HG02610 (cell line): ENCODE measurements around the gene PACC1.

Experiments
- ATAC-seq: cut with Tn5 transposase; IDR thresholded peaks from one replicate; pipeline ENCODE4 v1.9.1; 2021; ENCODE audit warnings: mild to moderate bottlenecking, moderate library complexity; ENCODE audit not compliant: unreplicated experiment

Gene PACC1

DNA sequence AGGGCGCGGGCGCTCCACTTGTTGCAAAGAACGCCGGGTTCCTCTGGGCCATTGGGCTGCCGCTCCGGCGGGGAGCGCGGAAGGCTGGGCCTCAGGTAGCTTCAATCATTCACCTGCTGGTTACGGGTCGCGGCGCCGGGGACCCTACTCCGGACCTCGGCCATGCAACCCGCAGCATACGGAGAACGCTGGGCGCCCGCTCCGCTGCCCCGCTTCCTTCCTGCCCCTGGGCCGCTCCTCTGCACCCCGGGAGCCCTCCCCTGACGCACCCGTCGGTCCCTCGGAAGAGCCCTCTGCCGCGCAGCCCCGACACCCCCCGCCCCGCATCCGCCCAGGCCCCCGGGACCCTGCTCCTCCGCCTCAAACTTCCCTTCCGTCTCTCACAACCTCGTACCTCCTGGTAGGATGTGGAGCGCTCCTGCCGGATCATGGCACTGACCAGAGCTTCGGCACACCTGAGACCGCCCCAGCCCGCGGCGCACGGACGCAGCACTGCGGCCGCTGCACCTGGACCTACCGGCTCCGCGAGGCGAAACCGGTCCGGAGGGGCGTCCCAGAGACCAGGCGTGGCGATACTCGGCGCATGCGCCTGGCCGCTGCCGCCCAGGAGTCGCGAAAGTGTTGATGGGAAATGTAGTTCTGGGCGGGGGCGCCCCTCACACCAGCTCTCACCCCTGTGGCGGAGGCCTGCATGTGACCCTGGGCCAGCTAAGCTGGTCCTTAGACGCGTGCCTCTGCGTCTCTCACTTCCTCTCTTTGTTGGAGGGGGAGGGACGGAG is at the start of gene PACC1:
PACC1 (minus strand) TSS at position 559 of the 779 bp plus-strand sequence; CDS start at position 430, 129 bp downstream.
- peak; percentile 97 for ATAC-seq

GRCh38 chr1:212463565-212464285 is 49.0 kb upstream of the PACC1 start:
- ATAC-seq = no peak

GRCh38 chr1:212461916-212462660 is 47.4 kb upstream of the PACC1 start:
- no peak for ATAC-seq

GRCh38 chr1:212460376-212460775 is 45.7 kb upstream of the PACC1 start:
- ATAC-seq = no peak

DNA sequence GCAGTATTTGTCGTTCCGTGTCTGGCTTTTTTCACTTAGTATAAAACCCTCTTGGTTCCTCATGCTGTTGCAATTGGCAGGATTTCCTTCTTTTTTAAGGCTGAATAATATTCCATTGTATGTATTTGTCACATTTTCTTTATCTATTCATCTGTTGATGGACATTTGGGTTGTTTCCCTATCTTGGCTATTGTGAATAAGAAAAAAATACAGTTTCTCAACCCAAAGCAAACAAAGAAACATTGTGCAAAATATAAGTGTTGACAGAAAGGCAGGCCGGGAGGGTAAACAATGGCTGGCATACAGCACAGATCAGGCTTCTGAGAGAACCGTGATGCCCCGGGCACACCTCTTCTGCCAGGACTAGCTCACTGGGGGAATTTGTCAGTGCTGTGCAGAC is 45.0 kb upstream of the PACC1 start:
- ATAC-seq = no peak

GRCh38 chr1:212458817-212459216 is 44.1 kb upstream of the PACC1 start:
- no peak for ATAC-seq

DNA sequence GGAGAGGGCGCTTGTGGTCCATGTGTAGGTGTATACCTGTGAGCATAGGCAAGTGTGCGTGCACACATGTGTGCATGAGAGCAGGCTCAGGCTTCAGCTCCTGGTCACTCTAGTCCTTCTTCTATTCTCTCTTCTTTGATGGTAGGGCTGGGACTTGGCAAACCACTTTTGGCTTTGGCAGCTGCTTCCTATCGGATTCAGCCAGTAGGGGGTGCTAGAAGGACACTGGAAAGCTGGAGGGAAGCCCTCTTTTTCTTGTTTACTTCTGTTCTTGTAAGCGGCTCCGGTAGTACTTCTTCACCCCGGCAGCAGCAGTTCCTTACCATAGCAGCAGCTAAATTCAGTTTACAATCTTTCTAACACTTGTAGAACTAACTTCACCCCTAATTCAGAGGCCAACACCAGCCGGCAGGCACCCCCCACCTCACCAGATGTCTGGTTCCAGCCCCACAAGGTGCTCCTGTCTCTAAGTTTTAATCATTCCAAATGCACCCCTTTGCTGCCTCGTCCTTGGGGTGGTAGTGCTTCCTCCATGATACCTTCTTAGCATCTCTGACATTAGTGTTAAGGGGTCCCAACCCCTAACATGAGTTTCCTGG is 43.2 kb upstream of the PACC1 start:
- ATAC-seq = no peak

- ATAC-seq = peak; percentile 58
Measured at GRCh38 chr1:212455803-212456528, 41.3 kb upstream of the PACC1 start.

GRCh38 chr1:212455401-212455800 is 40.7 kb upstream of the PACC1 start:
- no peak for ATAC-seq

DNA sequence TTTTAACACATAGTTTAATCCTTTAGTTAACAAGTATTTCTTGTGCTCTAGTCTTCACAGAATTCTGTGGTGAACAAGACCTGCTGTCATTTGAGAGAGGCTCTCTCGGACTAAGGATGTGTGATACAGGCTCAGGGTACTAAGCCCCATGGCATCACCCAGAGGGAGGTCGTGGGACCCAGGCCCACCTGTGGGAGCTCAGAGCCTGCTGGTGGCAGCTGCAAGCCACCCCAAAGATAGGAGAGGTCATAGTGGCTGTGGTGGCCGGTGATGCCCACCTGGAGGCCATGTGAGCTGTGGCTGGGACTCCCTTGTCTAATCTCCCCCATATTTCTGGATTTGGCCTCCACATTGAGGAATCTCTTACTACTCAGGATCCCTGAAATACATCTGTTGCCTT is 40.1 kb upstream of the PACC1 start:
- ATAC-seq = no peak

- ATAC-seq = no peak
Measured at GRCh38 chr1:212453156-212453857, 38.6 kb upstream of the PACC1 start.

DNA sequence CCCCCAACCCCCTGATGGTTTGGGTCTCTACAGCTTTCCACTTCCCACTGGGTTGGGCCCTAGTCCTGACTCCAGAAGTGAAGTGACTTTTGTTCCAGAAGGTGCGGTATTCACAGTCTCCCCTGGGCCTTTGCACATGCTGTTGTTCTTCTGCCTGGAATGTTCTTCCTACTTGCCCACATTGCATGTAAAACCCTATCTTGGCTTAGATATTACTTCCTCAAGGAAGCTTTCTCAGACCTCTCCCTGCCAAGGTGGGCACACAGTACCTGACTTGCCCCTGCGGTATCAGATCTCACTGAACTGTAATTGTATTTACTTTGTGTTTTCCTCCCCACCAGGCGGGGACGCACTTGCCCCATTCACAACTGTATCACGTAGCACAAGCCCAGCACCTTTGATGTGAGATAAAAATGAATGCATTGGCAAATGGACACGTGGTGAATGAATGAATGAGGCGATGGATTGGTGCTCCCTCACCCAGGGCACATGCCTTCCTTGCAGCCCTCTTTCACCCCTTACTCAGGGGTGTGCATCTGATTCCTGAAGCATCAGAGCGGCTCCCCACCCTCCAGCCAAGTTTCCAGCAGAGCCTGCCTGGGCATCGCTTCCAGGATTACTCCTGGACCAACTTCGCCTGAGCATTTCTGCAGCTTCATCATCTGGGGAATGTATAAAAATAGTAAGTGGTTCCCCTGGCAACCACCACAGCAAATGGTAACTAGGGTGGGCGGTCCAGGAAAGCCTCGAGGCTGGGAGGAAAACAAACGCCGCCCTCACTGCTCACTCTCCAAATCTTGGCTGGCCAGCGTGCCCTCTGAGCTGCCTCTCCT is 37.9 kb upstream of the PACC1 start:
- ATAC-seq = no peak

DNA sequence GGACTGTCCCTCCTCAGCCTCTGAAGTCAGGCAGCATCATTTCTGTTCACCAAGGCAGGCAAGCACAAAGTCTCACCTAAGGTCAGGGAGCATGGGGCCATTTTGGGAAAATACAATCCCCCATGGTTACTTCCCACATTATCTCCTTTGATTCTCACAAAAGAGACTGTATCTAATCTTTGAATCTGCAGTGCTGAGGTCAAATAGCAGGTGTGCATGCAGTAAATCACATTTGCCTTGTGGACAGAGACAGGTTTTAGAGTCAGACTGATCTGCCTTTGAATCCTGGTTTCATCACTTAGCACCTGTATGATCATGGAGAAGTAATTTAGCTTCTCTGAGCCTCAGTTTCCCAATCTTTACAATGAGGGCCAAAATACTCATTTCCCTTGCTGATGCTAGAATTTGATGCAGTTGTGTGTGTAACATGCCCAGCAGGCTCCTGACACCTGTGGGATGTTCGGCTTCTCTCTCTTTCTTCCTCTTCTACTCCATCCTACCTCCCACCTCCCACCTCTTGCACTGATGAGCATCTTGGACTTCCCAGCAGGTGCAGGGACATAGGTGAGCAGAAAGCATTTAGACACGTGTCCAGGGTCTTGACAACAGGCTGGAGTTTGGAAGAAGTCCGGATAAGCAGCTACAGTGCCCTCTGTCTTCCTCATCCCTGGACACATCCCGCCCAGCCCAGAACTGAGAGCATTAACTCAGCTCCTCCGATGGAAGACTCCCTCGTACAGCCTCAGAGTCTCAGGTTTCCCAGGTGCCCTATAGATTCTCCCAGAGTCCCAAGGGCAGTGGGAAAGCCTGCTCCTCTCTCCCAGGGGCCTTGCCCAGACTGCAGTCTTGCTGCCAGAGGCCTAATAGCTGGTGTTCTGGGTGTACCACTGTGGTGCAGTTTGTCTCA is 37.0 kb upstream of the PACC1 start:
- no peak for ATAC-seq

DNA sequence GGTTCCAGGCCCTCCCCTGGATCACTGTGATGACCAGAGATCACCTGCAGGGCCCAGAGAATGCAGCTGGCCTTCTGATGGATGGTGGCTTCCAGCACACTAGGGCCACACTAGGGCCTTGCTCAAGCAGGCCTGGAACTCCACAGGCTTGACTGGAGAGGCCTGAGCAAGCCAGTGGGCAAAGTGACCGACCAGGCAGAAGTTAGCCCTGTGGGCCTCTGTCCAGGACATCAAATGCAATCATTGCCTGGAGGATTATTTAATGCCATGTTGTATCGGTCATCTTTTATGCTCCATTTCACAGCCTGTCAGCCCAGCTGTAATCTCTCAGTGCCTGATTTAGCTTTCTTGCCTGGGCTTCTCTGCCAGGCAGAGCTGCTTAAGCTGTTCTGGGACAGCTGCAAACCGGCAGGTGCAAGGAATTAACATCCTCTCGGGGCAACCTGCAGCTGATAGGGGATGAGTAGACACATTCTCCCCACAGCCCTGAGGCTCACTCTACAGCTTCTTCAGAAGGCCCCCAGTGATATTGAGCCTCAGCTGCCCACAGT is 35.7 kb upstream of the PACC1 start:
- no peak for ATAC-seq

- ATAC-seq = no peak
Measured at GRCh38 chr1:212447478-212447877, 32.8 kb upstream of the PACC1 start.

- no peak for ATAC-seq
Measured at GRCh38 chr1:212446333-212446732, 31.6 kb upstream of the PACC1 start.

GRCh38 chr1:212442408-212442807 is 27.7 kb upstream of the PACC1 start:
- no peak for ATAC-seq

DNA sequence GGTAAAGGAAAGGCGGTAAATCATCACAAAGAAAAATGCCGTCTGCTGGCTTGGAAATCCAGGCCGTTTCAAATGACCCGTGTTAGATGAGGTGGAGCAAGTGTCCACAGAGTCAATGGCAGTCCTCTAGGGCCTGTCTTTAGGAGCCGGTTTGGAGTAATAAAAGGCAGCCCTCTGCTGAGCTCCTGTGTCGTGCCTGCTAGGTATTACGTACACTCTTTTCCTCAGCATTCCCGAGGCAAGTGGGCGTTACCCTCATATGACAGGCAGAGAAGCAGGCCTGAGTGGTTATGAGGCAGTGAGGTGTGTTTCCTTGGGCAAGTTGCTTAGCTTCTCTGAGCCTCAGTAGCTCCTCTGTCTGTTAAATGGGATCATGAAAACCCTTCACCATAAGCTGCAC is 25.7 kb upstream of the PACC1 start:
- no peak for ATAC-seq
